GM21786 (cell line): ENCODE results near the gene ZNF292.
"Not testable (repeated sequence)": the region's sequence is repeated elsewhere in the genome, so short reads cannot be mapped to it uniquely, and the experiment has no call there.

Source experiments
- ATAC-seq: cut with Tn5 transposase; IDR thresholded peaks from one replicate; pipeline ENCODE4 v1.9.1; 2021; ENCODE audit not compliant: unreplicated experiment

The ZNF292 gene

DNA sequence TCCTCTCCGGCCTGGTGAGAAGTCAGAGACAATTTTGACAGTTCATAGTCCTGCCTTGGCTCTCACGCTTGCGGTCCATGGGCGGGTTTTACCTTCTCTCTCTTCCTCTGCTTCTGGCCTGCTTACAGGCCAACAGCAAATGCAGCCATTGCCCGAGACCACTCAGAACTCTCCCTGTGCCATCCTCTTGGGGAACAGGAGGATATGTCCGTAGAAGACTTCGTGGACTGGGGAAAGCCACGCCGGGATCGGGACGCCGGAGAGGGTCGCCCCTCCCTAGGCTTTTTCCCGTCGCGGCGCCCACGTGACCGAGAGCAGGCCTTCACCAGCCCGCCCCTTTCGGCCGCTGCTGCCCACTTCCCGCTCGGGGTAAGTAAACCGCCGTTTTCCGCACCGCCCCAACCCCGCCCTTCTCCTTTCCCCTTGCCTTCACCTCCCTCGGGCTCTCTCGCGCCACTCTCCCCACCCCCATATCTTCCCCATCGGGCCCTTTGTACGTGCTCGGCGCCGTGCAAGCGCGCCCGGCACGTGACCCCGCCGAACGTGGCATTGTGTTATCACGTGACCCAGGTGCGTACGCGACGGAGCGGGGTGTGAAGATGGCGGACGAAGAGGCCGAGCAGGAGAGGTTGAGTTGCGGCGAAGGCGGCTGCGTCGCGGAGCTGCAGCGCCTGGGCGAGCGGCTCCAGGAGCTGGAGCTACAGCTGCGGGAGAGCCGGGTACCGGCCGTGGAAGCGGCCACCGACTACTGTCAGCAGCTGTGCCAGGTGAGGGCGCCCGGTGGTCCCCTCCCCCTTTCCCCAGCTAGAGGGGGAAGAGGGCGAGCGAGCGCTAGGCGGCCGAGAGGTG, at the start of gene ZNF292:
TSS of gene ZNF292 (plus strand) at position 573 of the 849 bp plus-strand sequence. CDS start at position 600, 27 bp downstream.
- peak; percentile 67 for ATAC-seq

GRCh38 chr6:87105823-87106222, 49.5 kb upstream of the ZNF292 start:
- no peak for ATAC-seq

DNA sequence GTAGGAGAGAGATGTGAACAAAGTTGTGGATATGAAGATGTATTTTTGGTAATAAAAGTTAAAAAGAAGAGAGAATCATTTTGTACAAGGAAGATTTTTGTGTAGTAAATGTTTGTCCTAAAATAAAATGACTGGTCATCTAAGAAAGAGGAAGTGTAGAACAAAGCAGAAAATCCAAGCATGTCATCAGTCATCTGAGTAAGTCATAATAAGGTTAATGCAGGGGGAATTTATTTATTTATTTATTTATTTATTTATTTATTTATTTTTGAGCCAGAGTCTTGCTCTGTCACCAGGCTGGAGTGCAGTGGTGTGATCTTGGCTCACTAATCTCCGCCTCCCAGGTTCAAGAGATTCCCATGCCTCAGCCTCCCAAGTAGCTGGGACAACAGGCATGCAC, 44.7 kb upstream of the ZNF292 start:
- no peak for ATAC-seq

DNA sequence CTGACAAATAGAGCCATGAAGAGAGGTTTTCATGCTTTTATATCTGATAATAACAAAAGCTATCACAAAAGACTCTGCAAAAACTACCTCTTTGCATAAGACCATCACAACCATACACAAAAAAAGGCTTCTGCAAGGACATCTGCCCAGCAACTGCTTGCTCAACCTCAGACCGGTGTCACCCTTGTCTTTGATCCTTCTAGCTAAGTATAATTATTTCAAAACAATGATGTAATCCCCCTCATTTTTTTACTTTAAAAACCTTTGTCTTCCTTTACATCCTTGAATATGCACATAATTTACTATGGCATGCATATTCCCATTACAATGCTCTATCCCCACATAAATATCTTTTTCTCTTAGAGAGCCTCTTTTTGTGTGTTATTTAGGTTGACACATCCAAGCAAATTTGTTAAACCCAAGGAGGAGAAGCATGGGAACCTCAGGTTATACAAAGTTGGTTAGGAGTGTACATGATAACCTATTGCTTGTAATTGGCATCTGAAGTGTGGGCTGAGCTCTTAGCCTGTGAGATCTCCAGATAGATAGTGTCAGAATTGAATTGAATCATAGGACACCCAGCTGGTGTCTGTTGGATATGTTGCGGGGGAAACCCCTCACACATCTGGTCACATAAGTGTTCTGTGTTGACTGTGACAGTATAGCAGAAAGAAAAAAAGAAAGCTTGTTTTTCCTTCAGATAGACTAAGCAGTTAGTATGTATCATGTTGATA, 39.8 kb upstream of the ZNF292 start:
- ATAC-seq: peak; percentile 90

GRCh38 chr6:87116922-87117321, 38.4 kb upstream of the ZNF292 start:
- no peak for ATAC-seq

DNA sequence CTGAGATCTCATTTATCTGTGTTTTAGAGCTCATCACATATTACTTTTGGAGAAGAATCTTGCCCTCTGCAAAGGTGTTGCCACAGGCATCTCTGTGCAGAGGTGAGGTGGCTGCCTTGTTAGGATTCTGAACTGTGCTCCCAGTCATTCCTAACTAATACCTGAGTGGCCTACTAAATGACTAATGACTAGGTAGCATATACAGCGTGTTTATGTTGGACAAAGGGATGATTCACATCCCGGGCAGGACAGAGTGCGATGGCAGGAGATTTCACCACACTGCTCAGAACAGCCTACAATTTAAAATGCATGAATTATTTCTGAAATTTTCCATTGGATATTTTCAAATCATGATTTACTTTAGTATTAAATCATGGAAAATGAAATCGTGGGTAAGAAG, 37.3 kb upstream of the ZNF292 start:
- no peak for ATAC-seq

DNA sequence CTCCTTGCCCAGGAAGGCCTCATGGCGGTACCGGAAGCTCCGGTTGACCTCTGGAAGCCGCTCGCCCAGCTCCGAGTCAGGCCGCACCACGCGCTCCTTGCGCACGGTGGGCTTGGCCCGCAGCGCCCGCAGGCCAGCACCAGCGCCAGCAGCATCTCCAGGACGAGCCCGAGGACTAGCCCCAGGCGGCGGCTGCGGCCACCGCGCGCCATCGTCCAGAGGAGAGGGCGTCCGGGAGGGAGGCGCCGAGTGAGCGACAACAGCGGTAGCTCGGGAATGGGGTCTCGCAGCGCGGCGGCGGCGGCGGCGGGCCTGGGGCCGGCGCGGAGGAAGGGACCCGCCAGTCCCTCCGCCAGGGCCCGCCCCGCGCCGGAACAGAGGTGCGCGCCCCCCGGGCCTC, 32.9 kb upstream of the ZNF292 start:
- ATAC-seq: no peak

GRCh38 chr6:87124074-87124473, 31.3 kb upstream of the ZNF292 start:
- ATAC-seq: no peak

DNA sequence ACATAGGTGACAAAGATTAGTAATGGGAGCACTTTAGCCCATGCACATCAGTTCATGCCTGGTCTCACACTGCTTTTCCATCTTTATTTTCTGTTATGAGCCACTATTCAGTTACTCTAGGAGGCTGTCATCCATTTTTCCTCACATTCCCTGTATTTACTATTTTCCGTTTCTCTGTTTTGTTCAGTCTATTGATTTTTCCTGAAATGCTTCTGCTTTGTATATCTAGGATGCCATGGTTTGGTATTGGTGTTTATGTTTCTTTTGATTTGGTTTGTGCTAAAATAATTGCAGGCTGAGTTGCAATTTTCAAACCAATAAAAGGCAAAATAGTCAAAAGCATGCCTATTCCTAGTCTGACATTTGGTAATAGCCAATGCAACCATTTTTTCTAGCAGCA, 28.9 kb upstream of the ZNF292 start:
- ATAC-seq: no peak

DNA sequence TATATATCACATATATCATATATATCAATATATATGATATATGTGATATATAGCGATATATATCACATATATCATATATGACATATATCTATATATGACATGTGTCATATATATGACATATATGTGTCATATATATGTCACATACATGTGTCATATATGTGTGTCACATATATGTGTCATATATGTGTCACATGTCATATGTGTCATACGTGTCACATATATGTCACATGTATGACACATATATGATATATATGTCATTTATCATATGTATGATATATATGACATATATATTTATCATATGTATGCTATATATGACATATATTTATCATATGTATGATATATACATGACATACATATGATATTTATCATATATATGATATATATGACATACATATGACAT, 27.6 kb upstream of the ZNF292 start:
- ATAC-seq: no peak

- ATAC-seq: no peak
Measured at GRCh38 chr6:87136963-87137362, 18.4 kb upstream of the ZNF292 start.

DNA sequence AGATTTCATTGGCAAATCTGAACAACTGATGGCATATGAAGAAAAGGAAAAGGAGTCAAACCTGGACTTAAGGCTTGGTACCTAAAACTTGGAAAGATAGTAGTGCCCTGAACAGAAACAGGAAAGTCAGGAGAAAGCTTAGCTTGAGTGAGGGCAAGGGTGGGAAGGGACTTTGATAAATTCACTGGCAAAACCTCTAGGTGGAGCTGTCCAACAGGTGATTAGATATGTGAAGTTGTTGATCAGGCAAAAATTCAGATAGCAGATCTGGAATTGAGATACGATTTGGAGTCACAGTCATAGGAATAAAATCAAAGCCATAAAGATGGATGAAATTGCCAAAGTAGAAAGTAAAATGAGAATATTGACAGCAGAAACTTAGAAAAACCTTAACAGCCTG, 16.1 kb upstream of the ZNF292 start:
- ATAC-seq: peak; percentile 47

DNA sequence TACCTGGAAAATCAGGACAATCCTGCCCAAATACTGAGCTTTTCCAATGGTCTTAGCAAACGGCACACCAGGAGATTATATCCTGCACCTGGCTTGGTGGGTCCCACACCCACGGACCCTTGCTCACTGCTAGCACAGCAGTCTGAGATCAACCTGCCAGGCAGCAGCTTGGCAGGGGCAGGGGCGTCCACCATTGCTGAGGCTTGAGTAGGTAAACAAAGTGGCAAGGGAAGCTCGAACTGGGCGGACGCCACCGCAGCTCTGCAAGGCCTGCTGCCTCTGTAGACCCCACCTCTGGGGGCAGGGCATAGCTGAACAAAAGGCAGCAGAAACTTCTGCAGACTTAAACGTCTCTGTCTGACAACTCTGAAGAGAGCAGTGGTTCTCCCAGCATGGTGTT, 15.4 kb upstream of the ZNF292 start:
- ATAC-seq: not testable (repeated sequence)

GRCh38 chr6:87146363-87146762, 9.0 kb upstream of the ZNF292 start:
- peak; percentile 67 for ATAC-seq

DNA sequence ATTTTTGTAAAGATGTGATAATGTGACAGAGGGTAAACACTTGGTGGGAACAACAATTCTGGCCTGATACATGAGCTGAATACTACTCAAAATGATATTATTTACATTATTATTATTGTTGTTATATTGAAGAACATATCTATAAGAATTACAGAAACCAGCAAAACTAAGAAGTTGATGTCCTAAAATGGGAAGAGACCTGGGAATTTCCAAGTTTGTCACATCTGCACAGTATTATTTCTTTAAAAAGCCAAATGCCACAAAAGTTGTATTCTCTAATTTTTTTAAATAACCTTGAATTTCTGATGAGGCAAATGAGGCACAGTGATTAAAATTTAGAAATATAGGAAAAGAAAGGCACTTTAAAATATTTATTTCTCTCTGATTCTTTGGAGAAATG, 5.0 kb upstream of the ZNF292 start:
- no peak for ATAC-seq

DNA sequence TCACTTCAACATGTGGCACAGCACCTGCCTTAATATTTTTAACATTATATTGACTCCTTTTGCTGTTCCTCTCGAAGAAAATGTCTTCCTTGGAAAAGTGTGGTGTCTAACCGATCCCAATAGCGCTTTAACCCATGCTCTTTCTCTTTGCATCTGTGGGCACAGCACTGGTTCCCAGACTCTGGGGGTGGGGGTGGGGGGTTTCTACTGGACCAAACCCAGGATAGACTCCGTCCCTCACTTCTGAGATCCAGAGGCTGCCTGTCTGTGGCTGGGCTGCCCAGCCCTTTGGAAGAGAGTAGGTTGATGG, 3.9 kb upstream of the ZNF292 start:
- ATAC-seq: no peak

- ATAC-seq: peak; percentile 28
Measured at GRCh38 chr6:87151781-87152525, 3.4 kb upstream of the ZNF292 start.

DNA sequence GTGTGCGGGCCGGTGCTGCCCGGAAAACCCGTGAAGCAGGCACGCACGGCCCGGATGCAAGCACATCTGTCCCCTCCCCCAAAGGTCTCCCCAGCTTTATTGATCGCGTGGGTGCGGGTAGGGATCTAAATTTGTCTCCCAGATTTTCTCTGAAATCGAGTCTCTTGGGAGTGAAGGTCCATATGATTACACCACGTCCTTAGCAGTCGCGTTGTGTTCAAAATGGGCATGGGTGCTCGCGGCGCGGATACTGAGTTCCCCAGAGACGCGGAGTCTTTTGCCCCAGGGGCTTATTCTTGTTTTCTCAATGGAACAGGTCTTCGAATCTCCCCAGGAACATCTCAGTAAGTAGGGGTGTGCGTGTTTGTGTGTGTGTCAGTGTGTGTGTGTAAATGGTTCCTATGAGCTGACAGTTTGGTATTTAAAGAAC, 2.8 kb upstream of the ZNF292 start:
- peak; percentile 0 for ATAC-seq

- ATAC-seq: peak; percentile 0
Measured at GRCh38 chr6:87154641-87154992, 748 bp upstream of the ZNF292 start.

DNA sequence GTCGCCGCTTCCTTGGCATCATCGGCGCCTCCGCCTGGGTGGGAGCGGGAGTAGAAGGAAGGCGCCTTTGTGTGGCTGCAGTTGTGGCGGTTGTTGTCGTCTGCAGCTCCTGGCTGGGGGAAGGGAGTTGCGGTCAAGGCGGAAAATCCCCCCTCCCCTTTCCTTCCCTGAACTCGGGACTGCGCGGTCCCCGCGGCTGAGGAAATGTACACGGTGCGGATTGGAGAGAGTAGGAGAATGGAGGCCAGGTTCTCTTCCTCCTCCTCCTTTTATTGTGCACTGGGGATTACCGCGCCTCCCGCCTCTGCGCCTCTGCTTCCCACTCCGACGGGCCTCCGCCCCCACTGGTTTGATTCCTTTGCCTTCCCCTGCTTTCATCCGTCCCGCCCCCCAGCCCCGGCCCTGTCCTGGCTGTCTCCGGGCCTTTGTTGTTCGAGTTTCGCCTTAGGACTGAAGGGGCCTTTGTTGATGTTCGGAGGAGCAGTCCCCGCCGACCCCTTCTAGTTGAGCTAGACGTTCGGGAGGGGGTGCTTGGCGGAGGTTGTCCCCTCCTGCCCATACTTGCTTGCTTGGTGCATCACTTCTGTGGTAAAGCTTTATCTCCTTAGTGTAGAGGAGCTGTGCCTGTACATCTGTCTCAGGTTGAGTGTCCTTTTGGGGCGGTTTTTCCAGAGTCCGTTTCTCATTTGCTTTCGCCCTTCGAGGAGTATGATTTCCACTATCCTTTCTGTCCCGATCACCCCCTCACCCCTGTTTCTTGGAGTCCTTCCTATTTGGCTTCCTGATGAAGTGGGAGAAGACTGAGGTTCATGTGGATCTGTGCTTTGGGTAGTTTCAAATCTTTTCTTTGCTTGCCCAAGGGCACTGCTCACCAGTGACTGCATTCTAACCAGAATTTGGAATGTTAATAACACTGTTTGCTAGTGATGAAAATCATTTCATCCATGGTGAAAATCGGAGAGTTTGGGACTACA, 764 bp downstream of the ZNF292 start:
- ATAC-seq: peak; percentile 0

- not testable (repeated sequence) for ATAC-seq
Measured at GRCh38 chr6:87157596-87157995, 2.2 kb downstream of the ZNF292 start.
